Endothelial cell of hepatic sinusoid (primary cell): ENCODE data around the gene PPL.

Experiments
- in situ Hi-C: cut with HindIII; loops from 2 replicates; pipeline ENCODE4 v1.10.0; 2017; ENCODE audit warnings: low sequenced_read_pairs

Gene PPL

GRCh38 chr16:4868535-4868934 lies 68.4 kb downstream of the PPL start:
- in situ Hi-C loops: no loop called here

GRCh38 chr16:4868026-4868425 lies 68.9 kb downstream of the PPL start:
- in situ Hi-C loops: no loop called here

- in situ Hi-C loops: no loop called here
These were observed 70.4 kb downstream of the PPL start for GRCh38 chr16:4866586-4866985.

- in situ Hi-C loops: no loop called here
These were observed 71.6 kb downstream of the PPL start for GRCh38 chr16:4865231-4865860.

- in situ Hi-C loops: no loop called here
These were observed 72.2 kb downstream of the PPL start for GRCh38 chr16:4864728-4865127.

- in situ Hi-C loops: no loop called here
These were observed 74.3 kb downstream of the PPL start for GRCh38 chr16:4862639-4863038.

- in situ Hi-C loops: no loop called here
These were observed 76.1 kb downstream of the PPL start for GRCh38 chr16:4860727-4861342.

GRCh38 chr16:4859900-4860255 lies 77.1 kb downstream of the PPL start:
- in situ Hi-C loops: no loop called here

GRCh38 chr16:4859190-4859899 lies 77.6 kb downstream of the PPL start:
- in situ Hi-C loops: no loop called here

- in situ Hi-C loops: no loop called here
These were observed 81.1 kb downstream of the PPL start for GRCh38 chr16:4855804-4856203.

GRCh38 chr16:4855371-4855770 lies 81.6 kb downstream of the PPL start:
- in situ Hi-C loops: no loop called here

GRCh38 chr16:4852221-4852872 lies 84.6 kb downstream of the PPL start:
- in situ Hi-C loops: no loop called here

GRCh38 chr16:4850211-4850610 lies 86.7 kb downstream of the PPL start:
- in situ Hi-C loops: no loop called here

- in situ Hi-C loops: no loop called here
These were observed 89.0 kb downstream of the PPL start for GRCh38 chr16:4847774-4848587.

GRCh38 chr16:4846901-4847773 lies 89.8 kb downstream of the PPL start, which contains the start of the genes GLYR1 and UBN1:
TSS of gene GLYR1 (minus strand) at chr16:4847288. CDS start at chr16:4847265, 23 bp downstream.
TSS of gene UBN1 (plus strand) at chr16:4847481. CDS start at chr16:4852918, 5,437 bp downstream.
- in situ Hi-C loops: no loop called here

- in situ Hi-C loops: no loop called here
These were observed 90.4 kb downstream of the PPL start for GRCh38 chr16:4846503-4846900.

- in situ Hi-C loops: no loop called here
These were observed 96.0 kb downstream of the PPL start for GRCh38 chr16:4840984-4841383.

- in situ Hi-C loops: loop anchor here (5.0 kb wide), 1 partner anchor 102 kb away; no protein-coding TSS in a partner anchor
These were observed 97.0 kb downstream of the PPL start for GRCh38 chr16:4839942-4840341.

GRCh38 chr16:4837733-4838501 lies 99.0 kb downstream of the PPL start:
- in situ Hi-C loops: loop anchor here (5.0 kb wide), 1 partner anchor 104 kb away; no protein-coding TSS in a partner anchor
